Mesenchymal stem cell (in vitro differentiated cells and primary cell): ENCODE data around the gene WNT9A.

Source experiments
- DNase-seq: peaks from one replicate; pipeline ENCODE4 v3.0.0-alpha.2; 2013
- H2AFZ ChIP-seq: one replicate; pipeline ENCODE4 v1.6.1; 2013; ENCODE audit warnings: low read depth, mild to moderate bottlenecking, control low read depth, inconsistent platforms, low read length, moderate library complexity
- H2AK5ac ChIP-seq: 2 replicates; pipeline ENCODE4 v1.6.1; 2013; ENCODE audit warnings: low read length, moderate library complexity, mild to moderate bottlenecking, inconsistent platforms; ENCODE audit not compliant: severe bottlenecking
- H2BK120ac ChIP-seq: one replicate; pipeline ENCODE4 v1.6.1; 2013; ENCODE audit warnings: low read depth, mild to moderate bottlenecking, inconsistent platforms, low read length, moderate library complexity
- H2BK12ac ChIP-seq, 2 experiments: one replicate each; pipeline ENCODE4 v1.6.1; 2013; ENCODE audit warnings: inconsistent platforms in 2 of 2, low read length in 2 of 2, mild to moderate bottlenecking in 2 of 2, moderate library complexity in 2 of 2, control low read depth in 1 of 2
- H2BK15ac ChIP-seq: one replicate; pipeline ENCODE4 v1.6.1; 2013; ENCODE audit warnings: mild to moderate bottlenecking, low read depth, inconsistent platforms; ENCODE audit not compliant: poor library complexity, severe bottlenecking
- H2BK5ac ChIP-seq: 2 replicates; pipeline ENCODE4 v1.6.1; 2013; ENCODE audit warnings: low read depth, mild to moderate bottlenecking, low read length, control low read depth, inconsistent platforms; ENCODE audit not compliant: poor library complexity, severe bottlenecking
- H3K14ac ChIP-seq, 2 experiments: one replicate each; pipeline ENCODE4 v1.6.1; 2013; ENCODE audit warnings: inconsistent platforms in 2 of 2, low read length in 2 of 2, control low read depth in 1 of 2, mild to moderate bottlenecking in 1 of 2, moderate library complexity in 1 of 2
- H3K18ac ChIP-seq, 2 experiments: one replicate each; pipeline ENCODE4 v1.6.1; 2013; ENCODE audit warnings: inconsistent platforms in 2 of 2, low read length in 2 of 2, control low read depth in 1 of 2, low read depth in 1 of 2, mild to moderate bottlenecking in 1 of 2
- H3K23ac ChIP-seq, 2 experiments: one replicate each; pipeline ENCODE4 v1.6.1; 2013; ENCODE audit warnings: inconsistent platforms in 2 of 2, low read length in 2 of 2, mild to moderate bottlenecking in 2 of 2, moderate library complexity in 2 of 2, control low read depth in 1 of 2
- H3K27ac ChIP-seq: 2 replicates; pipeline ENCODE4 v1.5.1; 2013; ENCODE audit warnings: mild to moderate bottlenecking, moderate library complexity, low read length, control low read depth, inconsistent platforms; ENCODE audit not compliant: poor library complexity, severe bottlenecking
- H3K27me3 ChIP-seq, 2 experiments: 2 replicates each; pipeline versions ENCODE4 v1.6.1 to v1.7.0; 2013; ENCODE audit warnings: low read length in 2 of 2, mild to moderate bottlenecking in 2 of 2, moderate library complexity in 2 of 2, control low read depth in 1 of 2, inconsistent platforms in 1 of 2; ENCODE audit not compliant: control insufficient read depth in 1 of 2, insufficient read depth in 1 of 2
- H3K36me3 ChIP-seq, 2 experiments: 2 replicates each; pipeline versions ENCODE4 v1.6.1 to v1.7.0; 2013; ENCODE audit warnings: low read length in 2 of 2, control low read depth in 1 of 2, inconsistent platforms in 1 of 2, low read depth in 1 of 2, mild to moderate bottlenecking in 1 of 2; ENCODE audit not compliant: insufficient read depth in 2 of 2, control insufficient read depth in 1 of 2
- H3K4ac ChIP-seq, 2 experiments: one replicate each; pipeline ENCODE4 v1.6.1; 2013; ENCODE audit warnings: inconsistent platforms in 2 of 2, low read length in 2 of 2, mild to moderate bottlenecking in 2 of 2, moderate library complexity in 2 of 2, control low read depth in 1 of 2, low read depth in 1 of 2
- H3K4me1 ChIP-seq: 2 replicates; pipeline ENCODE4 v1.6.1; 2013; ENCODE audit warnings: low read depth, low read length, control low read depth; ENCODE audit not compliant: control insufficient read depth, insufficient read depth
- H3K4me2 ChIP-seq: 2 replicates; pipeline ENCODE4 v1.6.1; 2013; ENCODE audit warnings: low read length, mild to moderate bottlenecking, inconsistent platforms; ENCODE audit not compliant: poor library complexity, severe bottlenecking
- H3K4me3 ChIP-seq, 2 experiments: 2 replicates each; pipeline versions ENCODE4 v1.5.1 to v1.7.0; 2013; ENCODE audit warnings: low read length in 2 of 2, mild to moderate bottlenecking in 2 of 2, control low read depth in 1 of 2, low read depth in 1 of 2; ENCODE audit not compliant: insufficient read depth in 1 of 2
- H3K79me1 ChIP-seq: replicated peaks from 2 replicates; pipeline ENCODE4 v1.6.1; 2013; ENCODE audit warnings: mild to moderate bottlenecking, control low read depth, low read length, inconsistent platforms; ENCODE audit not compliant: poor library complexity, severe bottlenecking
- H3K9ac ChIP-seq: 2 replicates; pipeline ENCODE4 v1.7.0; 2013; ENCODE audit warnings: mild to moderate bottlenecking, low read length, moderate library complexity
- H3K9me3 ChIP-seq: 2 replicates; pipeline ENCODE4 v1.7.0; 2013; ENCODE audit warnings: mild to moderate bottlenecking, low read length; ENCODE audit not compliant: control insufficient read depth
- H4K8ac ChIP-seq: one replicate; pipeline ENCODE4 v1.6.1; 2013; ENCODE audit warnings: inconsistent platforms, mild to moderate bottlenecking, low read length, moderate library complexity
- H4K91ac ChIP-seq: one replicate; pipeline ENCODE4 v1.6.1; 2013; ENCODE audit warnings: mild to moderate bottlenecking, low read length, inconsistent platforms
- WGBS: methylation state at CpG from one replicate; pipeline ENCODE4 v1.1.7; 2013; ENCODE audit warnings: mixed read lengths; 5-methylcytosine and 5-hydroxymethylcytosine counted together

Gene WNT9A

GRCh38 chr1:227914801-227915563, 32.8 kb downstream of the WNT9A start:
- Histone ChIP-seq H3K18ac (no peak overlapping the region), H2BK15ac (no peak overlapping the region), H2AFZ (no peak overlapping the region), H3K9me3 (no peaks in the 10 kb centered on the region), H4K8ac (no peak overlapping the region), H3K27ac (peak overlapping the region; percentile 52), H2BK5ac (peak overlapping the region; percentile 47), H4K91ac (no peak overlapping the region), H3K36me3 (peaks cover 0 to 6% of the 10 kb centered on the region in 2 experiments), H3K23ac (no peak overlapping the region), H3K27me3 (no peaks in the 10 kb centered on the region), H2BK12ac (no peak overlapping the region), H2BK120ac (no peak overlapping the region), H3K4me3 (no peak overlapping the region), H3K4ac (no peak overlapping the region), H3K4me2 (no peak overlapping the region), H3K79me1 (no peaks in the 10 kb centered on the region), H3K14ac (no peak overlapping the region), H2AK5ac (peak overlapping the region; percentile 42), H3K9ac (no peak overlapping the region), H3K4me1 (peaks cover 63% of the 10 kb centered on the region)
- no peak for DNase-seq
- WGBS: 73% methylated on average over 7 of the region's 7 CpGs

DNA sequence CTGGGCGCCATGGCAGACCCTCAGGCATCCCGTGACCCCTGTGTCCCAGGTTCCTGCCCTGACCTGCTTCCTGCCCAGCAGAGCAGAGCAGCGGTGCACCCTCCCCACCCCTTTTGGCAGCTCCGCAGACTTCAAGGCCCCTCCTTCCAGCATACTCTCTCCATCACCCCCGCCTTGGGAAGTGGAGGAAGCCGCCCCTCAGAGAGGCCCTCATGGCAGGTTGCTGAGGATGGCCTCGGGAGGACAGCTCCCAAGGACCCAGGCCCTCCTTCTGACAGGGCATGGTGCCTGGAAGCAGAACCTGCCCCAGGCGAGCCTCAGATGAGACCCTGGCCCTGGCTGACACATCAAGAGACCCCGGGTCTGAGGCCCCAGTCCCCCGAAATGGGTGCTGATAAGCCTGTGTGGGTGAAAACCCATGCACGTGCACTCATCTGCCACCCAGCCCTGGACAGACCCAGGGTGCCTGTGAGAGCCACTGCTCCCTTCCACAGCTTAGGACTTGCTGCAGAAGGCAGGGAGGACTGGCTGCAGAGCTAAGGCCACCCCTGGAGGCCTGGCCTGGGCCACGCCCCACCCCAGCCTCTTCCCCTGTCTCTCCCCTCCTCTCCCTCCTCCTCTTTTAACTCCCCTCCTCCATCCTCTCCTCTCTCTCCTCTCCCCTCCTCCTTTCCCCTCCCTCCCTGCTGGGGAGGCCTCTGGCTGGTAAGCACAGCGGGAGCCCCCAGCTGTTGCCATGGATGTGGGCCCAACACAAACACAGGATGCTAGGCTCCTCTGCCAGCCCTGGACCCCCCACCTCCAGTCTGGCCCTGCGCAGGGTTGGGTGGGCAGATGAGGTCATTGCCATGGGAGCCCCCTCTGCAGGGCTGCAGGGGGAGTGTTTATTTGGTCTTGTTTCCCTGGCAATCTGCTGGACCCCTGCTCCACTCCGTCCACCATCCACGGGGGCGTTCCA, 33.7 kb downstream of the WNT9A start:
- 72% methylated on average over 13 of the region's 17 CpGs for WGBS
- peak overlapping the region; percentile 9 for H3K27ac ChIP-seq
- H3K27me3 ChIP-seq: no peaks in the 10 kb centered on the region
- H3K23ac ChIP-seq: no peak overlapping the region
- H3K4me1 ChIP-seq: peaks cover 65% of the 10 kb centered on the region
- DNase-seq: no peak
- peak overlapping the region; percentile 42 for H2AK5ac ChIP-seq
- H4K8ac ChIP-seq: no peak overlapping the region
- no peak overlapping the region for H2BK15ac ChIP-seq
- no peak overlapping the region for H3K4me3 ChIP-seq
- H2BK120ac ChIP-seq: no peak overlapping the region
- no peak overlapping the region for H2BK12ac ChIP-seq
- no peak overlapping the region for H2BK5ac ChIP-seq
- no peak overlapping the region for H3K9ac ChIP-seq
- H2AFZ ChIP-seq: no peak overlapping the region
- no peak overlapping the region for H4K91ac ChIP-seq
- no peaks in the 10 kb centered on the region for H3K36me3 ChIP-seq
- H3K4ac ChIP-seq: no peak overlapping the region
- H3K79me1 ChIP-seq: no peaks in the 10 kb centered on the region
- H3K9me3 ChIP-seq: no peaks in the 10 kb centered on the region
- peak overlapping the region; percentile 36 for H3K4me2 ChIP-seq
- H3K18ac ChIP-seq: no peak overlapping the region
- no peak overlapping the region for H3K14ac ChIP-seq

DNA sequence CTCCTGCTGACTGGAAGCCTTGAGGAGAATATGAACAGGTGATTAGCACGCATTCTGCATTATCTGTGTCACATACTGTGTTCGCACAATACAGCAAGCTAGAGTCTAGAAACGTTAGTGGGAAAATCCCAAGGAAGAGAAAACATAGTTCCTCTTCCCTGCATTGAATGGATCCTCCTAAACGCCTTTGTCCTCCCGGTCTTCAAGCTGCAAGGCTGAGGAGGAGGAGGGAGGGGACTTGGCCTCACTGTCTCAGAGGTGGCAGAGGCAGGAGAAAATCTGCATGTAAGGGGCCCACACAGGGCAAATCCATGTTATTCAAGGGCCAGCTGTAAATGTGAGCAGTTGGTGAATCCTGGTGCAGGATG, 34.4 kb downstream of the WNT9A start:
- Histone ChIP-seq H2BK12ac (no peak overlapping the region), H2AK5ac (peak overlapping the region; percentile 33), H4K8ac (no peak overlapping the region), H3K9ac (no peak overlapping the region), H3K9me3 (no peaks in the 10 kb centered on the region), H3K27ac (no peak overlapping the region), H3K4ac (no peak overlapping the region), H2BK120ac (no peak overlapping the region), H3K4me1 (peaks cover 70% of the 10 kb centered on the region), H2AFZ (no peak overlapping the region), H3K18ac (no peak overlapping the region), H2BK5ac (no peak overlapping the region), H3K27me3 (no peaks in the 10 kb centered on the region), H3K14ac (no peak overlapping the region), H3K36me3 (no peaks in the 10 kb centered on the region), H3K23ac (no peak overlapping the region), H3K4me3 (no peak overlapping the region), H3K4me2 (no peak overlapping the region), H3K79me1 (no peaks in the 10 kb centered on the region), H2BK15ac (no peak overlapping the region), H4K91ac (no peak overlapping the region)
- no peak for DNase-seq
- WGBS: 83% methylated on average over 5 of the region's 5 CpGs

DNA sequence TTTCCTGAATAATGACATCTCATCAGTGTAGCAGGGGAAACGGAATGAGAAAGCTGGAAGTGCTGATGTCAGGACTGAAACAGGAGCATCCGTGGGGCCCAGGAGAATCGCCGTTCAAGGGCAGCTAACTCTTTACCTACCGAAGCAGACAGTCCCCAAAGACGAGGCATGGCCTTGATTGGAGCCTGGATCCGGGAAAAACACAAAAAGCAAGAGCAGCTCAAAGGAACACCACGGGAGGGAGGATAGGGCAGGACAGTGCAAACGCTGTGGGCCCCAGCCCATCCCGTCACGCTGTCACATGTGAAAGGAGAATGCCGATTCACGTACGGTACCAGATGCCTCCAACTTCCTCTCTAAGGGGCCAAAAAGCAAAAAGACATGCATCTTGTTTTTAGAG, 34.9 kb downstream of the WNT9A start:
- H3K14ac ChIP-seq: no peak overlapping the region
- 61% methylated on average over 14 of the region's 14 CpGs for WGBS
- H2BK12ac ChIP-seq: no peak overlapping the region
- H3K9ac ChIP-seq: no peak overlapping the region
- H3K4me2 ChIP-seq: no peak overlapping the region
- H3K27ac ChIP-seq: no peak overlapping the region
- H3K4me1 ChIP-seq: peaks cover 71% of the 10 kb centered on the region
- no peak overlapping the region for H3K23ac ChIP-seq
- H3K4ac ChIP-seq: no peak overlapping the region
- no peaks in the 10 kb centered on the region for H3K9me3 ChIP-seq
- no peak overlapping the region for H2AK5ac ChIP-seq
- no peak overlapping the region for H2BK120ac ChIP-seq
- H4K8ac ChIP-seq: no peak overlapping the region
- no peak overlapping the region for H2BK15ac ChIP-seq
- no peaks in the 10 kb centered on the region for H3K79me1 ChIP-seq
- no peak overlapping the region for H2BK5ac ChIP-seq
- no peak overlapping the region for H2AFZ ChIP-seq
- DNase-seq: no peak
- H4K91ac ChIP-seq: no peak overlapping the region
- H3K36me3 ChIP-seq: no peaks in the 10 kb centered on the region
- no peak overlapping the region for H3K18ac ChIP-seq
- H3K4me3 ChIP-seq: no peak overlapping the region
- H3K27me3 ChIP-seq: no peaks in the 10 kb centered on the region
